Breast epithelium (tissue), 4 donors: ENCODE results near the gene THSD7B. TPM values are rescaled to one million over a fixed set of nuclear protein-coding genes. Genes with fewer than 3 reads are reported as not detected.
"Not testable (repeated sequence)": the region's sequence is repeated elsewhere in the genome, so short reads cannot be mapped to it uniquely, and the experiment has no call there.

ENCODE experiments used
- DNase-seq, 2 donors: peaks; one replicate each; pipeline ENCODE4 v3.0.0-alpha.2; 2019; ENCODE audit warnings: low spot score in 2 of 2
- H3K27ac ChIP-seq, 2 donors: fragments of 200-600 bp; sonication (generic) in 1 of 2; one replicate each; pipeline ENCODE4 v1.5.1; 2016 to 2019; ENCODE audit warnings: mild to moderate bottlenecking in 1 of 2
- H3K27me3 ChIP-seq, 2 donors: fragments of 200-600 bp; sonication (generic) in 1 of 2; one replicate each; pipeline versions ENCODE4 v1.5.1 to v1.6.0; 2017 to 2019; ENCODE audit warnings: control low read depth in 1 of 2, mild to moderate bottlenecking in 1 of 2
- H3K36me3 ChIP-seq: fragments of 200-600 bp; one replicate; pipeline ENCODE4 v1.5.1; 2019
- H3K4me1 ChIP-seq, 2 donors: fragments of 200-600 bp; sonication (generic); one replicate each; pipeline ENCODE4 v1.5.1; 2016 to 2019; ENCODE audit warnings: control low read depth in 1 of 2
- H3K4me3 ChIP-seq, 3 donors: fragments of 200-600 bp; sonication (generic); 1 replicate in 2 of 3; 2 replicates in 1 of 3; pipeline ENCODE4 v1.5.1; 2016 to 2019; ENCODE audit warnings: mild to moderate bottlenecking in 3 of 3, moderate library complexity in 2 of 3
- H3K9me3 ChIP-seq, 2 donors: fragments of 200-600 bp; sonication (generic) in 1 of 2; one replicate each; pipeline ENCODE4 v1.5.1; 2016 to 2019; ENCODE audit warnings: control low read depth in 1 of 2
- CTCF ChIP-seq, 3 donors: fragments of 450-650 bp; IDR thresholded peaks; one replicate each; pipeline ENCODE4 v1.5.1; 2016 to 2017; ENCODE audit warnings: antibody characterized with exemption in 3 of 3, mild to moderate bottlenecking in 3 of 3, moderate library complexity in 3 of 3
- POLR2A ChIP-seq: fragments of 450-650 bp; IDR thresholded peaks from one replicate; pipeline ENCODE4 v1.6.1; 2016; ENCODE audit warnings: antibody characterized with exemption, mild to moderate bottlenecking, moderate library complexity
- POLR2AphosphoS5 ChIP-seq, 3 donors: sonication (generic); formaldehyde crosslinking; IDR thresholded peaks; one replicate each; pipeline ENCODE4 v1.6.1; 2017; ENCODE audit warnings: antibody characterized with exemption in 3 of 3
- intact Hi-C: fragments of 100-400 bp; cut with DNase I; formaldehyde crosslinking; loops from one replicate; pipeline ENCODE4 v1.15.1; 2023; ENCODE audit warnings: low total_unique reads
- total RNA-seq, 3 donors: library from RNA; depleted of rRNA; stranded (reverse); fragments of >200 nt; gene quantifications; one replicate each; pipeline ENCODE4 v1.1.0, GENCODE V29; 2016

THSD7B gene
- total RNA-seq, 3 donors from 2014 or later, result 0.73 to 3.3 (median 2.1) TPM

- no peak overlapping the region for H3K4me3 ChIP-seq
- DNase-seq, result no peak
- no peak for TF ChIP-seq CTCF (IDR thresholded peaks at IDR 0.05)
- no peak for TF ChIP-seq POLR2A
- no peak for TF ChIP-seq POLR2AphosphoS5 (IDR thresholded peaks at IDR 0.05)
- no peaks in the 10 kb centered on the region for H3K9me3 ChIP-seq
- H3K36me3 ChIP-seq, result no peaks in the 10 kb centered on the region
- H3K27ac ChIP-seq, result no peak overlapping the region
- intact Hi-C loops, result no loop called here
- H3K27me3 ChIP-seq, result no peaks in the 10 kb centered on the region
- H3K4me1 ChIP-seq, result no peaks in the 10 kb centered on the region
Measured at GRCh38 chr2:136741471-136741870, 23.9 kb upstream of the THSD7B start.

GRCh38 chr2:136750065-136750464 lies 15.3 kb upstream of the THSD7B start:
- H3K36me3 ChIP-seq, result no peaks in the 10 kb centered on the region
- no peaks in the 10 kb centered on the region for H3K9me3 ChIP-seq
- intact Hi-C loops, result no loop called here
- DNase-seq, result no peak
- TF ChIP-seq POLR2A (no peak), POLR2AphosphoS5 (IDR thresholded peaks at IDR 0.05) (no peak), CTCF (IDR thresholded peaks at IDR 0.05) (no peak)
- no peak overlapping the region for H3K4me3 ChIP-seq
- no peaks in the 10 kb centered on the region for H3K27me3 ChIP-seq
- H3K4me1 ChIP-seq, result no peaks in the 10 kb centered on the region
- H3K27ac ChIP-seq, result no peak overlapping the region

- no peak for TF ChIP-seq POLR2AphosphoS5 (IDR thresholded peaks at IDR 0.05)
- TF ChIP-seq CTCF (IDR thresholded peaks at IDR 0.05), result no peak
- TF ChIP-seq POLR2A, result no peak
- intact Hi-C loops, result no loop called here
- no peaks in the 10 kb centered on the region for H3K36me3 ChIP-seq
Measured at GRCh38 chr2:136751406-136751805, 13.9 kb upstream of the THSD7B start.

GRCh38 chr2:136758504-136758903 lies 6.8 kb upstream of the THSD7B start:
- H3K4me3 ChIP-seq, H3K36me3 ChIP-seq, H3K27me3 ChIP-seq, H3K9me3 ChIP-seq, intact Hi-C loops, H3K27ac ChIP-seq, DNase-seq, H3K4me1 ChIP-seq: not testable (repeated sequence)

More at GRCh38 chr2:136751406-136751805, 13.9 kb upstream of the THSD7B start:
- H3K27ac ChIP-seq, result no peak overlapping the region
- H3K27me3 ChIP-seq, result no peaks in the 10 kb centered on the region
- H3K9me3 ChIP-seq, result no peaks in the 10 kb centered on the region
- DNase-seq, result no peak
- no peak overlapping the region for H3K4me3 ChIP-seq
- H3K4me1 ChIP-seq, result no peaks in the 10 kb centered on the region

GRCh38 chr2:136764452-136765255 lies 691 bp upstream of the THSD7B start:
- Histone ChIP-seq H3K36me3 (no peaks in the 10 kb centered on the region), H3K27ac (no peak overlapping the region), H3K9me3 (no peaks in the 10 kb centered on the region), H3K4me3 (peak overlapping the region; percentile 33 to 72 (median 54)), H3K27me3 (peaks cover 0 to 36% of the 10 kb centered on the region in 2 donors), H3K4me1 (no peaks in the 10 kb centered on the region)
- DNase-seq, result no peak
- no peak for TF ChIP-seq CTCF (IDR thresholded peaks at IDR 0.05)
- no peak for TF ChIP-seq POLR2AphosphoS5 (IDR thresholded peaks at IDR 0.05)
- TF ChIP-seq POLR2A, result no peak
- intact Hi-C loops, result no loop called here
